Activated naive CD8-positive, alpha-beta T cell treated with anti-CD3 and anti-CD28 coated beads, Interleukin-2, amount 10 ng/mL, durations not matched to agents 7 days and 5 days (primary cell): Measurements from ENCODE around the gene RPS6KB2. TPM values are rescaled to one million over a fixed set of nuclear protein-coding genes. Genes with fewer than 3 reads are reported as not detected.
A peak's percentile ranks its signal among the peaks of the same experiment; 100 is the strongest.
"Not testable (repeated sequence)": the region's sequence is repeated elsewhere in the genome, so short reads cannot be mapped to it uniquely, and the experiment has no call there.

ENCODE experiments used
- ATAC-seq: fragments of 150-1000 bp; cut with Tn5 transposase; one replicate; pipeline ENCODE4 v1.10.0; 2021; ENCODE audit warnings: low read depth, moderate library complexity
- POLR2A ChIA-PET: fragments of 350-600 bp; sonication (Branson Sonifier 250); formaldehyde crosslinking; loops from one replicate; lab custom pipeline; 2021; ENCODE audit warnings: antibody characterized with exemption; lab: Charles Lee
- DNase-seq: peaks from one replicate; pipeline ENCODE4 v3.0.0; 2021
- H3K27ac Mint-ChIP-seq: one replicate; pipeline ENCODE4 v1.8.0; 2022; ENCODE audit warnings: mild to moderate bottlenecking, mixed read lengths
- H3K27me3 Mint-ChIP-seq: one replicate; pipeline ENCODE4 v1.8.0; 2022; ENCODE audit warnings: mild to moderate bottlenecking, moderate library complexity, mixed read lengths
- H3K36me3 Mint-ChIP-seq: one replicate; pipeline ENCODE4 v1.8.0; 2021; ENCODE audit warnings: mild to moderate bottlenecking, mixed read lengths
- H3K4me1 Mint-ChIP-seq: one replicate; pipeline ENCODE4 v1.8.0; 2021; ENCODE audit warnings: mixed read lengths
- H3K4me3 Mint-ChIP-seq: one replicate; pipeline ENCODE4 v1.8.0; 2022; ENCODE audit warnings: mild to moderate bottlenecking, moderate library complexity, mixed read lengths
- H3K9me3 Mint-ChIP-seq: one replicate; pipeline ENCODE4 v1.8.0; 2021; ENCODE audit warnings: mixed read lengths
- total RNA-seq, 2 experiments: library from RNA; stranded (reverse); gene quantifications; one replicate each; pipeline ENCODE4 v1.2.3, GENCODE V29; 2021

Gene RPS6KB2
- total RNA-seq, 2 experiments from 2014 or later: 69.0 to 71.4 TPM

GRCh38 chr11:67472882-67473281 is 44.6 kb downstream of the RPS6KB2 start:
- ATAC-seq (no peak), DNase-seq (no peak)
- POLR2A ChIA-PET: interaction anchor here (1.6 kb wide), 1 partner anchor 64 kb away, joined by 5 read pairs; no protein-coding TSS in a partner anchor
- H3K27ac Mint-ChIP-seq: no peak overlapping the region
- no peaks in the 10 kb centered on the region for H3K36me3 Mint-ChIP-seq
- no peaks in the 10 kb centered on the region for H3K9me3 Mint-ChIP-seq
- H3K4me1 Mint-ChIP-seq: peaks cover 3% of the 10 kb centered on the region
- H3K4me3 Mint-ChIP-seq: no peak overlapping the region
- peaks cover 3% of the 10 kb centered on the region for H3K27me3 Mint-ChIP-seq

GRCh38 chr11:67476692-67477091 is 48.4 kb downstream of the RPS6KB2 start:
- H3K27me3 Mint-ChIP-seq, H3K4me1 Mint-ChIP-seq, H3K9me3 Mint-ChIP-seq, DNase-seq, ATAC-seq, H3K36me3 Mint-ChIP-seq, H3K27ac Mint-ChIP-seq, H3K4me3 Mint-ChIP-seq: not testable (repeated sequence)
- POLR2A ChIA-PET: interaction anchor here (0.7 to 1.2 kb wide), 3 partner anchors 9 to 68 kb away, joined by 3 to 4 read pairs (median 3); no protein-coding TSS in a partner anchor

GRCh38 chr11:67477344-67478050 is 49.2 kb downstream of the RPS6KB2 start:
- not testable (repeated sequence) for H3K27me3 Mint-ChIP-seq, H3K9me3 Mint-ChIP-seq, H3K27ac Mint-ChIP-seq, DNase-seq, H3K36me3 Mint-ChIP-seq, H3K4me1 Mint-ChIP-seq, ATAC-seq, H3K4me3 Mint-ChIP-seq
- POLR2A ChIA-PET: interaction anchor here (0.6 kb wide), 1 partner anchor 95 kb away, joined by 3 read pairs; no protein-coding TSS in a partner anchor

- H3K4me1 Mint-ChIP-seq: peaks cover 41% of the 10 kb centered on the region
- peaks cover 8% of the 10 kb centered on the region for H3K36me3 Mint-ChIP-seq
- peak overlapping the region; percentile 100 for H3K27ac Mint-ChIP-seq
- ATAC-seq (peak; percentile 0), DNase-seq (no peak)
- POLR2A ChIA-PET: interaction anchor here (0.6 to 5.5 kb wide), 21 partner anchors 9 to 129 kb away, joined by 3 to 94 read pairs (median 5); partner anchors contain the start of genes CDK2AP2, CORO1B, PITPNM1 and POLD4
- peaks cover 4% of the 10 kb centered on the region for H3K27me3 Mint-ChIP-seq
- H3K4me3 Mint-ChIP-seq: peak overlapping the region; percentile 93
- H3K9me3 Mint-ChIP-seq: no peaks in the 10 kb centered on the region
Observed at GRCh38 chr11:67482275-67482826, 54.1 kb downstream of the RPS6KB2 start.

- ATAC-seq: peak; percentile 81
- H3K36me3 Mint-ChIP-seq: peaks cover 16% of the 10 kb centered on the region
- peak within 1 kb of the TSS; percentile 100 for H3K27ac Mint-ChIP-seq
- POLR2A ChIA-PET: interaction anchor here (0.6 to 5.5 kb wide), 23 partner anchors 8 to 195 kb away, joined by 3 to 94 read pairs (median 5); partner anchors contain the start of genes CDK2AP2, CORO1B, PITPNM1 and POLD4
- H3K4me3 Mint-ChIP-seq: peak within 1 kb of the TSS; percentile 93
- peaks cover under 1% of the 10 kb centered on the region for H3K27me3 Mint-ChIP-seq
- H3K4me1 Mint-ChIP-seq: peaks cover 47% of the 10 kb centered on the region
- no peaks in the 10 kb centered on the region for H3K9me3 Mint-ChIP-seq
- DNase-seq: peak; percentile 94
Observed at GRCh38 chr11:67482827-67483798, 54.8 kb downstream of the RPS6KB2 start, which contains the start of gene AIP. Gene AIP (plus strand): TSS chr11:67483026. CDS start chr11:67483159, 133 bp downstream.

GRCh38 chr11:67483831-67484665 is 55.8 kb downstream of the RPS6KB2 start:
- Mint-ChIP-seq H3K27ac (peak overlapping the region; percentile 100), H3K27me3 (no peaks in the 10 kb centered on the region), H3K36me3 (peaks cover 21% of the 10 kb centered on the region), H3K4me1 (peaks cover 53% of the 10 kb centered on the region), H3K9me3 (no peaks in the 10 kb centered on the region), H3K4me3 (peak overlapping the region; percentile 93)
- peak; percentile 58 for DNase-seq
- POLR2A ChIA-PET: interaction anchor here (0.5 to 5.5 kb wide), 20 partner anchors 9 to 1069 kb away, joined by 3 to 94 read pairs (median 5); partner anchors contain the start of genes CDK2AP2, CLCF1, PITPNM1 and PPP1CA
- ATAC-seq: peak; percentile 31

- Mint-ChIP-seq H3K9me3 (no peaks in the 10 kb centered on the region), H3K36me3 (peaks cover 25% of the 10 kb centered on the region), H3K27me3 (no peaks in the 10 kb centered on the region), H3K27ac (peak overlapping the region; percentile 100), H3K4me1 (peaks cover 57% of the 10 kb centered on the region), H3K4me3 (peak overlapping the region; percentile 93)
- DNase-seq (peak; percentile 69), ATAC-seq (peak; percentile 6)
- POLR2A ChIA-PET: interaction anchor here (0.5 to 5.5 kb wide), 16 partner anchors 16 to 1594 kb away, joined by 3 to 94 read pairs (median 5); partner anchors contain the start of genes CCDC85B, PITPNM1, PPP1CA and PTPRCAP
Observed at GRCh38 chr11:67484847-67485311, 56.6 kb downstream of the RPS6KB2 start.

Other genes with a start within 250 kb of the RPS6KB2 start
- 100 to 1,000 TPM; 325 to 341 TPM for gene GRK2, start 162.0 kb upstream of the RPS6KB2 start, total RNA-seq
- 100 to 1,000 TPM; 185 to 207 TPM for gene ANKRD13D, start 139.2 kb upstream of the RPS6KB2 start, total RNA-seq
- gene SSH3, start 125.0 kb upstream of the RPS6KB2 start, total RNA-seq: 10 to 100 TPM; 24.6 to 27.0 TPM
- gene POLD4, start 74.9 kb upstream of the RPS6KB2 start, total RNA-seq: 10 to 100 TPM; 73.2 to 78.2 TPM
- gene CLCF1, start 54.9 kb upstream of the RPS6KB2 start, total RNA-seq: 1 to 10 TPM; 4.3 to 4.7 TPM
- gene RAD9A, start 36.5 kb upstream of the RPS6KB2 start, total RNA-seq: 10 to 100 TPM; 65.3 to 67.1 TPM
- gene PPP1CA, start 26.6 kb upstream of the RPS6KB2 start, total RNA-seq: 100 to 1,000 TPM; 290 to 311 TPM
- 100 to 1,000 TPM; 359 to 367 TPM for gene TBC1D10C, start 24.4 kb upstream of the RPS6KB2 start, total RNA-seq
- 1 to 10 TPM; 5.5 to 5.6 TPM for gene CARNS1, start 12.8 kb upstream of the RPS6KB2 start, total RNA-seq
- gene PTPRCAP, start 9.2 kb downstream of the RPS6KB2 start, total RNA-seq: 100 to 1,000 TPM; 351 to 371 TPM
- 100 to 1,000 TPM; 168 to 195 TPM for gene CORO1B, start 15.0 kb downstream of the RPS6KB2 start, total RNA-seq
- not detected for gene GPR152, start 24.2 kb downstream of the RPS6KB2 start, total RNA-seq
- gene CABP4, start 26.9 kb downstream of the RPS6KB2 start, total RNA-seq: 1 to 10 TPM; 2.8 to 3.0 TPM
- gene TMEM134, start 40.8 kb downstream of the RPS6KB2 start, total RNA-seq: 10 to 100 TPM; 63.2 to 69.1 TPM
- 100 to 1,000 TPM; 161 to 166 TPM for gene AIP, start 54.5 kb downstream of the RPS6KB2 start, total RNA-seq
- 100 to 1,000 TPM; 125 to 132 TPM for gene PITPNM1, start 76.9 kb downstream of the RPS6KB2 start, total RNA-seq
- gene CDK2AP2, start 79.7 kb downstream of the RPS6KB2 start, total RNA-seq: 100 to 1,000 TPM in 1 of 2 experiments, 10 to 100 TPM in 1; 94.6 to 101 TPM
- gene CABP2, start 95.0 kb downstream of the RPS6KB2 start, total RNA-seq: not detected
- 100 to 1,000 TPM; 211 to 219 TPM for gene GSTP1, start 155.3 kb downstream of the RPS6KB2 start, total RNA-seq
- 100 to 1,000 TPM; 211 to 219 TPM for gene NDUFV1, start 178.4 kb downstream of the RPS6KB2 start, total RNA-seq
- gene NUDT8, start 201.4 kb downstream of the RPS6KB2 start, total RNA-seq: 10 to 100 TPM; 10.9 to 12.4 TPM
- gene TBX10, start 211.3 kb downstream of the RPS6KB2 start, total RNA-seq: not detected
- under 1 TPM; 0.33 to 0.57 TPM for gene ACY3, start 222.2 kb downstream of the RPS6KB2 start, total RNA-seq
- not detected for gene ALDH3B2, start 246.1 kb downstream of the RPS6KB2 start, total RNA-seq